ENCODE data around the gene AGBL3.
A peak's percentile ranks its signal among the peaks of the same experiment; 100 is the strongest.
"Not testable (repeated sequence)": the region's sequence is repeated elsewhere in the genome, so short reads cannot be mapped to it uniquely, and the experiment has no call there.

The AGBL3 gene

GRCh38 chr7:134963036-134963435, 23.3 kb upstream of the AGBL3 start:
- DNase-seq (ENCODE audit: low spot score), result no peak

- DNase-seq (ENCODE audit: low spot score), result no peak
Measured at GRCh38 chr7:134966691-134967090, 19.6 kb upstream of the AGBL3 start.

DNA sequence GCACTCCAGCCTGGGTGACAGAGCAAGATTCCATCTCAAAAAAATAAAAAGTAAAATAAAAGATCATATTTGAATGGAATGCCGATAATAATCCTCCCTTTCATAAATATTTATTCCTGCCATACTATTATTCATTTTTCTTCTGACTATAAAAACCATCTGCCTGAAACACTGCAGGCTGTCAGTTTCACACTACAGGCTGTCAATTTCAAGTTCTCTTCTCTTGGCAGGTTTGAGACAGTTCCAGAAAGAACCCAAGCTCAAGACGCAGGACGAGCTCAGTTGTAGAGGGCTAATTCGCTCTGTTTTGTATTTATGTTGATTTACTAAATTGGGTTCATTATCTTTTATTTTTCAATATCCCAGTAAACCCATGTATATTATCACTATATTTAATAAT, 18.2 kb upstream of the AGBL3 start:
- no peak for DNase-seq (ENCODE audit: low spot score)

DNA sequence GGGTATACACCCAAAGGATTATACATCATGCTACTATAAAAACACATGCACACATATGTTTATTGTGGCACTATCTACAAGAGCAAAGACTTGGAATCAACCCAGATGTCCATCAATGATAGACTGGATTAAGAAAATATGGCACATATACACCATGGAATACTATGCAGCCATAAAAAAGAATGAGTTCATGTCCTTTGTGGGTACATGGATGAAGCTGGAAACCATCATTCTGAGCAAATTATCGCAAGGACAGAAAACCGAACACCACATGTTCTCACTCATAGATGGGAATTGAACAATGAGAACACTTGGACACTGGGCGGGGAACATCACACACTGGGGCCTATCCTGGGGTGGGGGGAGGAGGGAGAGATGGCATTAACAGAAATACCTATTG, 4.7 kb upstream of the AGBL3 start:
- not testable (repeated sequence) for DNase-seq (ENCODE audit: low spot score)

DNA sequence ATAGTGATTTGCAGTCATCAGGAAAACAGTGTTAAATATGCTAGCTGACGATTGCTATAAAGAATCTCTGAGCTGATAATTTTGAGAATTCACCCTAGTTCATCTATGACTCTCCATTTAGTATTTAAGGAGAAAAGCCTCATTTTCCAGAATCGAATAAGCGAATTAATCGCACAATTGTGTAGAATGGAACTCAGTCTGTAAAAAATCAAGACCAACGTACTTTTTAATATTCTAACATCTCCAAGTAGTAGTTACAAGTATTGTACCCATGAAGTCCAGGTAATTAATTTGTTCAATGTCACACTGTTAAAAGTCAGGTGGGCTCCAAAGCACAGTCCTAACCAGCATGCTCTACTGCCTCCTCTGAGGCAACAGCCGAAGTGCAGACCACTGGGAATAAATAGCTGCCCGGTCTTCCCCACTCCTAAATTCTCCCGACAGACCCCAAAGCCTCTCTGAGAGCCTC, 380 bp upstream of the AGBL3 start:
- no peak for DNase-seq (ENCODE audit: low spot score)

- no peak for DNase-seq (ENCODE audit: low spot score)
Measured at GRCh38 chr7:134988161-134988560, 1.9 kb downstream of the AGBL3 start.

GRCh38 chr7:134991469-134992339, 5.4 kb downstream of the AGBL3 start:
- DNase-seq (ENCODE audit: low spot score), result peak; percentile 18

GRCh38 chr7:134992626-134993179, 6.4 kb downstream of the AGBL3 start:
- no peak for DNase-seq (ENCODE audit: low spot score)

GRCh38 chr7:134993877-134994456, 7.7 kb downstream of the AGBL3 start:
- DNase-seq (ENCODE audit: low spot score), result no peak

DNA sequence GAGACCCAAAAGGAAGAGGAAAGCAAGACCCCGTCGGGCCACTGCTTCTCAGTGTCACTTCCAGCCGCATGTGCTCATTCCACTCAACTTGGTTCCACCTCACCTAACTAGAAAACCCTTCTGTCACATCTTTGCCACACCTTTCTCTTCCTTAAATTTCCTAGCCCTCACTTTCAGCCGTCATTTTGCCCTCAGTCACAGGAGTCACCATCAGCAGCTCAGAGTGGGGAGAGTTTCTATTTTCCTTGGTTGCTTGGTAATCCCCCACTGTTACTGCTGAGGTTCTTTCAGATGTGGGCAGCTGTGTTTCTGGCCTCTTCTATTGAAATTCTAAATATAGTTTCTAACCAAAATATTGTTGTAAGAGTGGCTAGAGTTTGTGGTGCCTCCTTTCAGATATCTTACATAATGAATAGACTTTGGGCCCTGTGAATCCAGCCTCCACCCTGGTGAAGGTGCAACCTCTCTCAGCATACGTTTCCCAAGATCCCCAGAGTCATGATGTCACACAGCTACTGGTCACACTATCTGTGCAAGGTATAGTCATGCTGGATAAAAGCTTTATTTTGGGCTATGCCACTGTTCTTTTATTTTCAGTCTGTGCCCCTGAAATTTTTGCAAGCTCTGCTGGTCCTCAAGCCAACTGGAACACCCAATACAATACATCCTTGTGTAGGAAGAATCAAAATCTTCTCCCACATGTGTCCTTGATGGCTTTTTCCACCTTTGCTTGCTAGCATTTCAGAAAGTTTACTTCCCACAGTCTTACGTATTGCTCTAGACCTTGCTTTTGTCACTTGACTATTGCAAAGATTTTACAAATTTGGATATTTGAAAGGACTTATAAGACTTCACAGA, 9.2 kb downstream of the AGBL3 start:
- DNase-seq (ENCODE audit: low spot score), result no peak

- DNase-seq (ENCODE audit: low spot score), result no peak
Measured at GRCh38 chr7:134996097-134996550, 9.8 kb downstream of the AGBL3 start.

DNA sequence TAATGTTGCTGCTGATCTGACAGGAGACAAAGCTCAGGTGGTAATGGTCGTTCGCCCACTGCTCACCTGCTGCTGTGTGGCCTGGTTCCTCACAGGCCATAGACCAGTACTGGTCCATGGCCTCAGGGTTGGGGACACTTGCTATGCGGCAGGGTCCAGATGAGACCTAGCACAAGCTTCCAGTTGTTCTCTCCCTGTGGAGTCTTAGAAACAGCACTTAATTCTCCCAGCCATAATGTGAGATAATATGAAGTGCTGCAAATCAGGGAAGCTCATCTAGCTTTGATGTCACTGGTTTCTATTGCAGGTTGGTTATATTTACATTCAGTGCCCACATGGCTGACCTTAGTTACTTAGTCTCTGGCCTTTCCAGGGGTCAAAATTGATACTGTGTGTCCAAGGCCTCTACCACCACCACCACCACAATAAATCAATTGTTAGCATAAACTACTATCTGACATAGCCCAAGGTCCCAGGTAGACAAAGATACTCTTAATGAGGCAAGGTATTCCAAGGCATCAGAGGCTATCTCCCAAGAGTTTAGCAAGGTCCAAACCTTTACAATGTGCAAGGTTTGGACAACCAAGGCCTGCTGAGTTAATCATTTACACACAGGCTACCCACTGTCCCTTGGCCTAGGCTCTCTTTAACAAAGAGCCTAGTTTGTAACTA, 11.0 kb downstream of the AGBL3 start:
- no peak for DNase-seq (ENCODE audit: low spot score)

- peak; percentile 83 for DNase-seq (ENCODE audit: low spot score)
Measured at GRCh38 chr7:134999136-134999535, 12.8 kb downstream of the AGBL3 start.

DNA sequence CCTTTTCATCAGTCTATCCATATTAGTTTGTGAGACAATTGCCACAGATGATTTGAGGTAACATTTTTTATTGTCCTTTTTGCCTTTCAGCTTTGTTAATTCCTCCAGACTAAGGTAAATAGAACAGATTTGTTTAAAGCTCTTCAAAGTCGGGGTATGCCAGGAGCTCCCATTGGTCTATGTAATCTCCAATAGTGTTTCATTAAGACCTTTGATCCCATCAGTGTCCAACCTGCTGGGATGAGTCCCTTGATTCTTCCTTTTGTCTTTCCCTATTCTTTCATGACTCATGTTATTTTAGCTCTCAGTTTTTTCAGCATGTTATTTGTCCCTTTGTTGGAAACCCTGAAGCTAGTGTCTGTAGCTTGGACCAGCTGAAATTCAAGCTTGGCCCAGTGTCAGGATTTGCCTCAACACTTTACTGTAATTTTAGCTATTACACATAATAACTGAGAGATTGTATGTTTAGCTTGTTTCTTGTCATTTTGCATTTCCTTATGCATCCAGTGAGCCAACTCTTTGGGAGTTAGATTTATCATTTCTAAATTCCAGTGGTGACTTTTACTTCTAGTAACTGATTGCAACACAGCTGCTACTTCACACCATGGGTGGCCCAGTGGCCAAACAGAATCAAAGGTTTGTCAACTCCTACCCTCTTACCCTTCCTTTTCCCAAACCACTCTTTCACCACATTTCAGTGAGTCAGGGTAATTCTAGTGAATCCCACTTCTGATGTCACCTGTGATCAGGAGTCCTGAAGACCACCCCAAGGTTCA, 15.3 kb downstream of the AGBL3 start:
- DNase-seq (ENCODE audit: low spot score), result no peak

GRCh38 chr7:135012229-135012628, 25.9 kb downstream of the AGBL3 start:
- no peak for DNase-seq (ENCODE audit: low spot score)

GRCh38 chr7:135023622-135024021, 37.3 kb downstream of the AGBL3 start:
- no peak for DNase-seq (ENCODE audit: low spot score)

- no peak for DNase-seq (ENCODE audit: low spot score)
Measured at GRCh38 chr7:135035252-135035651, 48.9 kb downstream of the AGBL3 start.

DNA sequence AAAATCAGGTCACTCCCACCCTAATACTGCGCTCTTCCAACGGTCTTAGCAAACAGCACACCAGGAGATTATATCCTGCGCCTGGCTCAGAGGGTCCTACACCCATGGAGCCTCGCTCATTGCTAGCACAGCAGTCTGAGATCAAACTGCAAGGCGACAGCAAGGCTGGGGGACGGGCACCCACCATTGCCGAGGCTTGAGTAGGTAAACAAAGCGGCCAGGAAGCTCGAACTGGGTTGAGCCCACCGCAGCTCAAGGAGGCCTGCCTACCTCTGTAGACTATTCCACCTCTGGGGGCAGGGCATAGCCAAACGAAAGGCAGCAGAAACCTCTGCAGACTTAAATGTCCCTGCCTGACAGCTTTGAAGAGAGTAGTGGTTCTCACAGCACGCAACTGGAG, 80.7 kb downstream of the AGBL3 start:
- DNase-seq (ENCODE audit: low spot score), result not testable (repeated sequence)

- DNase-seq (ENCODE audit: low spot score), result no peak
Measured at GRCh38 chr7:135074096-135074495, 87.8 kb downstream of the AGBL3 start.

DNA sequence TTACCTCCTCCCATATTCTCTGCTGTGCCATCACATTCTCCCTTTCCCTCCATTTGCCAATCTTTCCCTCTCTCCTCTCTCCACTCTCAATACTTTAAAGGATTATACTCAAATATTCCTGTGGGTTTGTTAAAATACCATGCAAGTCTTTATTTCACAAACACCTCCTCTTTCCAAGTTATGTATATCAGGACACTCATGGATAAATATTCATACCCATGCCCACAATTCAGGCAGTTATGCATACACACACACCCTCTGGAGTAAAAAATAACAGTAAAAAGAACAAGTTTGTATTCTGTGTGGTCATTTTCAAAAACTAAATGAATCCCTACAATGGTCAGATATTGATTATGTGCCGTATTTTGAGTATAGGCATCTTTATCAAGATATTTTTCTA, 88.2 kb downstream of the AGBL3 start:
- DNase-seq (ENCODE audit: low spot score), result no peak

DNA sequence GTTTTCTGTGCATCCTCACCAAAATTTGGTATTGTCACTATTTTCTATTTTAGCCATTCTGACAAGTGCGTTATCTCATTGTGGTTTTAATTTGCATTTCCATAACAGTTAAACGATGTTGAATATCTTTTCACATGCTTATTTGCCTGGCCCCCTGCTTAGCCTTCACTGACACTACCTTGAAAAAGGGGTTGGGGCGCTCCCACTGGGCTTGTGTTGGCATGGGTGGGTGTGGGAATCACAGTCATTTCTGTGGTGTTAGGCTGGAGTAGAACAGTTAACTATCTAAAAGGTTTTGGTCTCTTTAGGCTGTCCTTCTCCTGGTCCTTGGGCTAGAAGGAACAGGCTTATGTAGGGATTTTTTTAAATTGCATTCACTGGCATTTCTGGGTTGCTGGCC, 89.4 kb downstream of the AGBL3 start:
- DNase-seq (ENCODE audit: low spot score), result no peak

Data from SW480 (cell line).